H1 (cell line): ENCODE results near the gene CCDC89. TPM values are rescaled to one million over a fixed set of nuclear protein-coding genes. Genes with fewer than 3 reads are reported as not detected.

ENCODE experiments used
- CTCF ChIA-PET: fragments of 300-600 bp; sonication (Branson Sonifier 250); formaldehyde crosslinking; loops from one replicate; lab custom pipeline; 2021; ENCODE audit not compliant: partially characterized antibody; lab: Charles Lee
- POLR2A ChIA-PET: fragments of 300-600 bp; sonication (Branson Sonifier 250); formaldehyde crosslinking; loops from one replicate; lab custom pipeline; 2021; ENCODE audit warnings: inconsistent platforms; ENCODE audit not compliant: partially characterized antibody; lab: Charles Lee
- DNase-seq, 2 experiments: peaks; one replicate each; pipeline versions ENCODE4 v3.0.0 to v3.0.0-alpha.2; 2010 to 2022; ENCODE audit warnings: low spot score in 2 of 2, low read depth in 1 of 2, mixed read lengths in 1 of 2
- FAIRE-seq: peaks from 2 replicates; lab custom pipeline; 2011; peaks lifted over from hg19 to GRCh38; lab: Jason Lieb, UNC
- H2AFZ ChIP-seq: 2 replicates; pipeline ENCODE4 v1.8.1; 2012; ENCODE audit warnings: low read length, inconsistent platforms
- H2AK5ac ChIP-seq: 2 replicates; pipeline ENCODE4 v1.6.1; 2013; ENCODE audit warnings: low read depth, low read length
- H2BK120ac ChIP-seq: replicated peaks from 2 replicates; pipeline ENCODE3; 2013; ENCODE audit warnings: low read depth, low read length, inconsistent platforms
- H2BK12ac ChIP-seq: 2 replicates; pipeline ENCODE4 v1.6.1; 2013; ENCODE audit warnings: low read depth, low read length
- H2BK15ac ChIP-seq: 2 replicates; pipeline ENCODE4 v1.6.1; 2013; ENCODE audit warnings: low read length
- H2BK20ac ChIP-seq: 2 replicates; pipeline ENCODE4 v1.6.1; 2013; ENCODE audit warnings: low read length
- H2BK5ac ChIP-seq: 2 replicates; pipeline ENCODE4 v1.6.1; 2013; ENCODE audit warnings: low read depth, low read length
- H3K14ac ChIP-seq: 2 replicates; pipeline ENCODE4 v1.6.1; 2013; ENCODE audit warnings: inconsistent platforms; ENCODE audit not compliant: insufficient read length
- H3K18ac ChIP-seq: 2 replicates; pipeline ENCODE4 v1.6.1; 2013; ENCODE audit warnings: low read length; ENCODE audit errors: extremely low read depth
- H3K23ac ChIP-seq: 2 replicates; pipeline ENCODE4 v1.6.1; 2013; ENCODE audit warnings: inconsistent platforms; ENCODE audit not compliant: insufficient read length
- H3K23me2 ChIP-seq: 2 replicates; pipeline ENCODE4 v1.6.1; 2013; ENCODE audit warnings: low read depth, low read length
- H3K27ac ChIP-seq: 2 replicates; pipeline ENCODE4 v1.6.1; 2011; ENCODE audit warnings: low read depth, low read length, inconsistent platforms
- H3K27me3 ChIP-seq, 4 experiments: replicated peaks in 1 of 4; 1 replicate in 1 of 4; 2 replicates in 3 of 4; pipeline versions ENCODE4 v1.6.1 to v1.8.1; 2011 to 2013; ENCODE audit warnings: low read length in 3 of 4, mild to moderate bottlenecking in 3 of 4, inconsistent platforms in 2 of 4, mixed read lengths in 2 of 4, moderate library complexity in 1 of 4; ENCODE audit not compliant: control insufficient read depth in 3 of 4, insufficient read depth in 3 of 4; ENCODE audit errors: extremely low read depth in 1 of 4
- H3K36me3 ChIP-seq, 4 experiments: 2 replicates each; pipeline versions ENCODE4 v1.6.1 to v1.8.1; 2011 to 2013; ENCODE audit warnings: mild to moderate bottlenecking in 4 of 4, low read length in 3 of 4, moderate library complexity in 2 of 4, control low read depth in 1 of 4, inconsistent platforms in 1 of 4; ENCODE audit not compliant: insufficient read depth in 4 of 4, control insufficient read depth in 2 of 4
- H3K4ac ChIP-seq: replicated peaks from 2 replicates; pipeline ENCODE3; 2013; ENCODE audit warnings: low read length, low read depth, mixed read lengths, inconsistent platforms; ENCODE audit not compliant: insufficient read length
- H3K4me1 ChIP-seq, 4 experiments: replicated peaks in 1 of 4; 1 replicate in 1 of 4; 2 replicates in 3 of 4; pipeline versions ENCODE4 v1.6.1 to v1.8.1; 2011 to 2013; ENCODE audit warnings: low read length in 3 of 4, inconsistent platforms in 2 of 4, mixed read lengths in 1 of 4; ENCODE audit not compliant: insufficient read depth in 4 of 4, control insufficient read depth in 3 of 4
- H3K4me2 ChIP-seq, 2 experiments: 2 replicates each; pipeline versions ENCODE4 v1.6.1 to v1.8.1; 2011 to 2013; ENCODE audit warnings: low read depth in 2 of 2, low read length in 2 of 2, control low read depth in 1 of 2, inconsistent platforms in 1 of 2, mild to moderate bottlenecking in 1 of 2; ENCODE audit not compliant: insufficient read depth in 1 of 2
- H3K4me3 ChIP-seq, 4 experiments: fragments of 200-600, 300-600 bp in 1 of 4; sonication (generic), shearing (Covaris generic), sonication (Bioruptor Twin) in 1 of 4; 2 replicates each; pipeline versions ENCODE4 v1.5.1 to v1.8.1; 2011 to 2016; ENCODE audit warnings: low read length in 4 of 4, low read depth in 3 of 4, control low read depth in 2 of 4, inconsistent platforms in 2 of 4, mild to moderate bottlenecking in 2 of 4, mixed read lengths in 1 of 4, moderate library complexity in 1 of 4; ENCODE audit not compliant: insufficient read depth in 2 of 4; ENCODE audit errors: extremely low read depth in 1 of 4
- H3K56ac ChIP-seq: replicated peaks from 2 replicates; pipeline ENCODE3; 2013; ENCODE audit warnings: low read depth, mild to moderate bottlenecking, mixed read lengths, low read length, inconsistent platforms; ENCODE audit not compliant: insufficient read length
- H3K79me1 ChIP-seq: 2 replicates; pipeline ENCODE4 v1.6.1; 2013; ENCODE audit warnings: low read depth, low read length, control low read depth
- H3K79me2 ChIP-seq, 2 experiments: 2 replicates each; pipeline versions ENCODE4 v1.6.1 to v1.8.1; 2012 to 2013; ENCODE audit warnings: low read length in 2 of 2, mild to moderate bottlenecking in 2 of 2, inconsistent platforms in 1 of 2; ENCODE audit not compliant: insufficient read depth in 2 of 2, control insufficient read depth in 1 of 2
- H3K9ac ChIP-seq, 4 experiments: replicated peaks in 1 of 4; 1 replicate in 1 of 4; 2 replicates in 3 of 4; pipeline versions ENCODE4 v1.6.1 to v1.8.1; 2011 to 2013; ENCODE audit warnings: low read depth in 3 of 4, low read length in 3 of 4, control low read depth in 2 of 4, mild to moderate bottlenecking in 2 of 4, moderate library complexity in 2 of 4, inconsistent platforms in 1 of 4; ENCODE audit errors: extremely low read depth in 1 of 4
- H3K9me3 ChIP-seq, 2 experiments: 2 replicates each; pipeline versions ENCODE4 v1.6.1 to v1.8.1; 2012 to 2013; ENCODE audit warnings: mild to moderate bottlenecking in 2 of 2, moderate library complexity in 2 of 2, control low read depth in 1 of 2, inconsistent platforms in 1 of 2, low read depth in 1 of 2, low read length in 1 of 2, mixed read lengths in 1 of 2; ENCODE audit not compliant: insufficient read depth in 2 of 2
- H4K20me1 ChIP-seq, 2 experiments: replicated peaks in 1 of 2; 2 replicates each; pipeline versions ENCODE3 to v1.8.1; 2011 to 2013; ENCODE audit warnings: inconsistent platforms in 2 of 2, low read length in 2 of 2, mild to moderate bottlenecking in 1 of 2; ENCODE audit not compliant: insufficient read depth in 2 of 2, control insufficient read depth in 1 of 2
- H4K5ac ChIP-seq: 2 replicates; pipeline ENCODE4 v1.6.1; 2013; ENCODE audit warnings: low read length, low read depth, mixed read lengths, inconsistent platforms; ENCODE audit not compliant: insufficient read length
- H4K8ac ChIP-seq: 2 replicates; pipeline ENCODE4 v1.8.0; 2013; ENCODE audit warnings: mild to moderate bottlenecking, moderate library complexity, low read length, inconsistent platforms; ENCODE audit not compliant: insufficient read depth; ENCODE audit errors: extremely low read depth
- H4K91ac ChIP-seq: replicated peaks from 2 replicates; pipeline ENCODE3; 2013; ENCODE audit warnings: low read length, mixed read lengths, inconsistent platforms; ENCODE audit not compliant: insufficient read length
- EP300 ChIP-seq, 2 experiments: IDR thresholded peaks; 1 replicate in 1 of 2; 2 replicates in 1 of 2; pipeline ENCODE4 v1.6.1; 2011 to 2012; ENCODE audit warnings: low read depth in 2 of 2, low read length in 2 of 2, mild to moderate bottlenecking in 2 of 2, borderline replicate concordance in 1 of 2, inconsistent platforms in 1 of 2, moderate library complexity in 1 of 2
- HDAC6 ChIP-seq: IDR thresholded peaks from one replicate; pipeline ENCODE4 v1.7.1; 2012; ENCODE audit warnings: low read depth, mild to moderate bottlenecking, inconsistent platforms, low read length, moderate library complexity
- POU5F1 ChIP-seq: IDR thresholded peaks from 2 replicates; pipeline ENCODE4 v1.6.1; 2011; ENCODE audit warnings: low read depth, mild to moderate bottlenecking, low read length, moderate library complexity
- SUZ12 ChIP-seq: fragments of 200-600 bp; sonication (generic); IDR thresholded peaks from 2 replicates; pipeline ENCODE4 v1.6.1; 2012; ENCODE audit warnings: mild to moderate bottlenecking, inconsistent platforms, low read length, moderate library complexity, mixed read lengths
- TAF1 ChIP-seq: IDR thresholded peaks from 2 replicates; pipeline ENCODE4 v1.6.1; 2011; ENCODE audit warnings: mild to moderate bottlenecking, low read depth, low read length
- YY1 ChIP-seq: IDR thresholded peaks from 2 replicates; pipeline ENCODE4 v1.6.1; 2011; ENCODE audit warnings: low read depth, mild to moderate bottlenecking, low read length
- WGBS, 2 experiments: shearing (Covaris generic) in 1 of 2; methylation state at CpG; one replicate each; pipeline versions ENCODE4 v1.1.6 to v1.1.7; 2013 to 2015; ENCODE audit warnings: low lambda C conversion rate in 2 of 2, mixed read lengths in 2 of 2, inconsistent platforms in 1 of 2, low coverage in 1 of 2, missing lambda C conversion rate in 1 of 2; ENCODE audit not compliant: insufficient replicate concordance in 2 of 2, insufficient coverage in 1 of 2, insufficient read length in 1 of 2; ENCODE audit errors: extremely low coverage in 1 of 2, missing lambda C conversion rate in 1 of 2; 5-methylcytosine and 5-hydroxymethylcytosine counted together
- polyA plus RNA-seq, 7 experiments: library from polyadenylated mRNA; depleted of rRNA in 3 of 7; stranded (reverse) in 5 of 7; unstranded in 2 of 7; fragments of >200 nt in 5 of 7; fragments of 200-250 nt in 2 of 7; gene quantifications; 1 replicate in 5 of 7; 2 replicates in 1 of 7; 4 replicates in 1 of 7; pipeline versions ENCODE4 v1.2.1 to v1.2.3, GENCODE V29; 2011 to 2013; ENCODE audit warnings: missing spikeins in 2 of 7, mixed read lengths in 2 of 7
- total RNA-seq: library from RNA; stranded (reverse); fragmentation: NEBNext Ultra II Directional; extraction: Animal tissue kit (Norgen Biotek cat#: 25700); gene quantifications from 2 replicates; pipeline ENCODE4 v1.2.1, GENCODE V29; 2021

CCDC89 gene
- total and polyA plus RNA-seq, 2 of the 8 experiments (the other 6 are each of a cell fraction or from before 2014, with no cell fraction given) = not detected

DNA sequence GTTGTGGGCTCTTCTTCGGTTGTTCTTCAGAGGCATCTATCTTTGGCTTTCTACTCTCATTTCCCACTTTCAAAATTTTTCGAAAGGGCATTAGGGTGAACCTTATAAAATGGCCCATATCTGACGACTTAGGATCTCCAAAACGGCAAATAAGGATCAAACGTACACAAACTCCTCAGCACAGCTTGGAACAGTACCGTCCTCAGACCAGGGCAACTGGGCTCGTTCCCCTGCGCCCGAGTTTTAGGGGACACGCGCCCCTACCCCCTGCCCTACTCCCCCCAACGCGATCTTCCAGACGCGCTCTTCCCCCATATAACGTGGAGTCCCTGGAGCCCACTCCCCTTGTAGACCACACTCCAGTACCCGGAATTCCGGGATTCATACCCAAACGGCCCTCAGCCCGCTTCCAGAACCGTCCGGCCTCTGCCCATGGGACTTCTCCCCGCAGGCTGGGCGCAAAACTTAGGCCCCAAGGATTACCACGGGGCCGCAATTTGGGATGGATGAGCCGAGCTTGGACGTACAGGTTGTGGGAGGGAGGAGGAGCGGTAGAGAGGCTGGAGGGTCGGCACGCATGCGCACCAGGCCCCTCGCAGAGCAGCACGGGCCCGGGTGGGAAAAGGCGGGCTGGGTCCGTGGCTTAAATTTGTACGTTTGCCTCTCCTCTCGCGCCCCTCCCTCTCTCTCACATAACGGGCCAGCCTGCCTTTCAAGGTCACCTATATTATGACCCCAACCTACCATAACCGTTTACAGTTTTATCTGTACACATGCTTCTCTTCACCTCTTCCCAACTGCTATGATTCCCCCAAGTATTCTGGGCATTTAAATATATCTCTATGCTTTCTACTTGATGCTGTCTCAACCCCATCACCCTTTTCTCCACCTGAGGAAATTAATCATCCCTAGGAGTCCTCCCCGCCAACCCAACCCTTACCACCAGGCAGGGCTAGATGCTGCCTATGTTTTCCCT is 3.4 kb downstream of the CCDC89 start:
- no peak for TF ChIP-seq HDAC6
- TF ChIP-seq SUZ12 = no peak
- TF ChIP-seq POU5F1 = no peak
- no peak for TF ChIP-seq YY1
- TF ChIP-seq EP300 (IDR thresholded peaks at IDR 0.05; ENCODE audit: borderline replicate concordance in 1 of 2, low read depth in 2 of 2, low read length in 2 of 2) = no peak
- TF ChIP-seq TAF1 = no peak
- no peak overlapping the region for H2AFZ ChIP-seq
- H3K4me3 ChIP-seq = no peak overlapping the region
- no peak overlapping the region for H3K9ac ChIP-seq
- no peaks in the 10 kb centered on the region for H3K79me1 ChIP-seq
- no peak overlapping the region for H3K23ac ChIP-seq
- no peaks in the 10 kb centered on the region for H4K20me1 ChIP-seq
- no peaks in the 10 kb centered on the region; a peak in 1 of 7 replicates for H3K27me3 ChIP-seq
- no peak overlapping the region for H3K4ac ChIP-seq
- H4K91ac ChIP-seq = no peak overlapping the region
- POLR2A ChIA-PET = no interaction called here
- H3K4me2 ChIP-seq = no peak overlapping the region
- peaks cover 0 to 3% (median 1%) of the 10 kb centered on the region in 4 experiments; a peak in 3 of 7 replicates for H3K4me1 ChIP-seq
- no peak overlapping the region for H2BK15ac ChIP-seq
- 92% methylated on average over 35 of the region's 43 CpGs; no CpG with 5 or more reads in 1 of the 2 experiments for WGBS, 2 experiments
- no peaks in the 10 kb centered on the region for H3K79me2 ChIP-seq
- no peak overlapping the region for H2BK5ac ChIP-seq
- H3K36me3 ChIP-seq = no peaks in the 10 kb centered on the region
- H3K56ac ChIP-seq = no peak overlapping the region
- H3K14ac ChIP-seq = no peak overlapping the region
- no peak overlapping the region for H2BK120ac ChIP-seq
- no peak overlapping the region for H4K8ac ChIP-seq
- no peak overlapping the region for H4K5ac ChIP-seq
- DNase-seq (no peak), FAIRE-seq (no peak)
- no peaks in the 10 kb centered on the region for H3K9me3 ChIP-seq
- H2BK20ac ChIP-seq = no peak overlapping the region
- H2BK12ac ChIP-seq = no peak overlapping the region
- H3K27ac ChIP-seq = no peak overlapping the region
- H3K18ac ChIP-seq = no peak overlapping the region
- CTCF ChIA-PET = interaction anchor here (4.5 kb wide), 1 partner anchor 14 kb away, joined by 33 read pairs; no protein-coding TSS in a partner anchor
- H2AK5ac ChIP-seq = no peak overlapping the region
- peaks cover 2% of the 10 kb centered on the region; the same call in 1 of the 2 replicates for H3K23me2 ChIP-seq
